Measurements from ENCODE around the gene SLC35E4.
A peak's percentile ranks its signal among the peaks of the same experiment; 100 is the strongest.

The SLC35E4 gene

GRCh38 chr22:30691204-30691603 is 55.6 kb downstream of the SLC35E4 start:
- no peak overlapping the region for H3K4me3 ChIP-seq (ENCODE audit: low read depth, low read length)
- no peak for DNase-seq (ENCODE audit: low read depth)
- TF ChIP-seq CTCF (conservative IDR thresholded peaks at IDR 0.05; ENCODE audit: low read depth, low read length), result no peak

- H3K4me3 ChIP-seq (ENCODE audit: low read depth, low read length), result peak overlapping the region; percentile 61
- no peak for TF ChIP-seq CTCF (conservative IDR thresholded peaks at IDR 0.05; ENCODE audit: low read depth, low read length)
- no peak for DNase-seq (ENCODE audit: low read depth)
Measured at GRCh38 chr22:30694171-30694639, 58.6 kb downstream of the SLC35E4 start.

GRCh38 chr22:30694640-30695350 is 59.2 kb downstream of the SLC35E4 start, which contains the start of gene OSBP2:
Gene OSBP2 (plus strand): TSS chr22:30694874. CDS start chr22:30694910, 36 bp downstream.
- DNase-seq (ENCODE audit: low read depth), result no peak
- peak within 1 kb of the TSS; percentile 61 for H3K4me3 ChIP-seq (ENCODE audit: low read depth, low read length)
- no peak for TF ChIP-seq CTCF (conservative IDR thresholded peaks at IDR 0.05; ENCODE audit: low read depth, low read length)

- no peak for TF ChIP-seq CTCF (conservative IDR thresholded peaks at IDR 0.05; ENCODE audit: low read depth, low read length)
- DNase-seq (ENCODE audit: low read depth), result no peak
- H3K4me3 ChIP-seq (ENCODE audit: low read depth, low read length), result peak overlapping the region; percentile 56
Measured at GRCh38 chr22:30695351-30695851, 59.8 kb downstream of the SLC35E4 start.

GRCh38 chr22:30695871-30696655 is 60.5 kb downstream of the SLC35E4 start:
- TF ChIP-seq CTCF (conservative IDR thresholded peaks at IDR 0.05; ENCODE audit: low read depth, low read length), result no peak
- DNase-seq (ENCODE audit: low read depth), result no peak
- no peak overlapping the region for H3K4me3 ChIP-seq (ENCODE audit: low read depth, low read length)

All from choroid plexus epithelial cell (primary cell).